ENCODE data around the gene ZNF837.
A peak's percentile ranks its signal among the peaks of the same experiment; 100 is the strongest.

The ZNF837 gene

GRCh38 chr19:58346961-58347929 is 33.6 kb downstream of the ZNF837 start:
- peak; percentile 57 for DNase-seq (ENCODE audit: low read depth)
- H3K4me3 ChIP-seq (replicated peaks; ENCODE audit: low read depth, low read length): peak overlapping the region; percentile 77
- TF ChIP-seq CTCF (IDR thresholded peaks at IDR 0.05; ENCODE audit: low read length, missing control alignments): no peak

- no peak for DNase-seq (ENCODE audit: low read depth)
- no peak overlapping the region for H3K4me3 ChIP-seq (replicated peaks; ENCODE audit: low read depth, low read length)
- no peak for TF ChIP-seq CTCF (IDR thresholded peaks at IDR 0.05; ENCODE audit: low read length, missing control alignments)
Observed at GRCh38 chr19:58345558-58345957, 35.3 kb downstream of the ZNF837 start.

- no peak overlapping the region for H3K4me3 ChIP-seq (replicated peaks; ENCODE audit: low read depth, low read length)
- DNase-seq (ENCODE audit: low read depth): no peak
- no peak for TF ChIP-seq CTCF (IDR thresholded peaks at IDR 0.05; ENCODE audit: low read length, missing control alignments)
Observed at GRCh38 chr19:58338825-58339558, 41.8 kb downstream of the ZNF837 start.

GRCh38 chr19:58338336-58338735 is 42.5 kb downstream of the ZNF837 start:
- no peak overlapping the region for H3K4me3 ChIP-seq (replicated peaks; ENCODE audit: low read depth, low read length)
- no peak for DNase-seq (ENCODE audit: low read depth)
- TF ChIP-seq CTCF (IDR thresholded peaks at IDR 0.05; ENCODE audit: low read length, missing control alignments): no peak

GRCh38 chr19:58336820-58337219 is 44.0 kb downstream of the ZNF837 start:
- no peak for DNase-seq (ENCODE audit: low read depth)
- no peak overlapping the region for H3K4me3 ChIP-seq (replicated peaks; ENCODE audit: low read depth, low read length)
- TF ChIP-seq CTCF (IDR thresholded peaks at IDR 0.05; ENCODE audit: low read length, missing control alignments): no peak

GRCh38 chr19:58336216-58336615 is 44.6 kb downstream of the ZNF837 start:
- no peak for DNase-seq (ENCODE audit: low read depth)
- H3K4me3 ChIP-seq (replicated peaks; ENCODE audit: low read depth, low read length): no peak overlapping the region
- no peak for TF ChIP-seq CTCF (IDR thresholded peaks at IDR 0.05; ENCODE audit: low read length, missing control alignments)

Measured in fibroblast of pulmonary artery (primary cell).